GM21529 (cell line): Measurements from ENCODE around the gene NPW.

ENCODE experiments used
- ATAC-seq: cut with Tn5 transposase; IDR thresholded peaks from one replicate; pipeline ENCODE4 v1.9.1; 2021; ENCODE audit not compliant: unreplicated experiment

The NPW gene

GRCh38 chr16:2047330-2048115 is 27.9 kb downstream of the NPW start, which contains the start of the genes NTHL1 and TSC2:
TSS of gene NTHL1 (minus strand) at chr16:2047834. CDS start at chr16:2047823, 11 bp downstream.
TSS of gene TSC2 (plus strand) at chr16:2047985. CDS start at chr16:2048616, 631 bp downstream.
- ATAC-seq = peak; percentile 87

- ATAC-seq = no peak
Observed at GRCh38 chr16:2048116-2048543, 28.5 kb downstream of the NPW start.

- no peak for ATAC-seq
Observed at GRCh38 chr16:2053211-2053610, 33.6 kb downstream of the NPW start.

GRCh38 chr16:2053897-2054296 is 34.3 kb downstream of the NPW start:
- no peak for ATAC-seq

GRCh38 chr16:2054543-2055245 is 35.1 kb downstream of the NPW start:
- ATAC-seq = no peak

- ATAC-seq = no peak
Observed at GRCh38 chr16:2056077-2056476, 36.5 kb downstream of the NPW start.

GRCh38 chr16:2056681-2057407 is 37.3 kb downstream of the NPW start:
- ATAC-seq = no peak

- ATAC-seq = no peak
Observed at GRCh38 chr16:2057438-2057837, 37.9 kb downstream of the NPW start.

- no peak for ATAC-seq
Observed at GRCh38 chr16:2058420-2058819, 38.8 kb downstream of the NPW start.

GRCh38 chr16:2058872-2059271 is 39.3 kb downstream of the NPW start:
- no peak for ATAC-seq

GRCh38 chr16:2060346-2060745 is 40.8 kb downstream of the NPW start:
- no peak for ATAC-seq

- ATAC-seq = no peak
Observed at GRCh38 chr16:2061023-2061422, 41.4 kb downstream of the NPW start.

GRCh38 chr16:2061526-2061925 is 41.9 kb downstream of the NPW start:
- ATAC-seq = no peak

GRCh38 chr16:2062801-2063200 is 43.2 kb downstream of the NPW start:
- ATAC-seq = no peak

- ATAC-seq = no peak
Observed at GRCh38 chr16:2063861-2064260, 44.3 kb downstream of the NPW start.

GRCh38 chr16:2064368-2064945 is 44.9 kb downstream of the NPW start:
- ATAC-seq = no peak

GRCh38 chr16:2066139-2066538 is 46.6 kb downstream of the NPW start:
- ATAC-seq = no peak
